NCI-H526 (cell line): Measurements from ENCODE around the gene PIP4K2C.
A peak's percentile ranks its signal among the peaks of the same experiment; 100 is the strongest.

Experiments used
- DNase-seq, 2 experiments: peaks; one replicate each; lab custom pipeline; 2025; lab: John Stamatoyannopoulos, UW

Gene PIP4K2C

GRCh38 chr12:57621497-57622292 lies 30.7 kb downstream of the PIP4K2C start:
- DNase-seq: peak in 1 of 2 experiments; percentile 76

GRCh38 chr12:57622293-57623245 lies 31.6 kb downstream of the PIP4K2C start:
- no peak for DNase-seq

- DNase-seq: no peak
These were observed 32.4 kb downstream of the PIP4K2C start for GRCh38 chr12:57623385-57623784.

- DNase-seq: no peak
These were observed 32.9 kb downstream of the PIP4K2C start for GRCh38 chr12:57623811-57624390.

- no peak for DNase-seq
These were observed 33.6 kb downstream of the PIP4K2C start for GRCh38 chr12:57624441-57625220.

GRCh38 chr12:57625261-57626032 lies 34.5 kb downstream of the PIP4K2C start:
- no peak for DNase-seq

- no peak for DNase-seq
These were observed 35.3 kb downstream of the PIP4K2C start for GRCh38 chr12:57626111-57626920.

GRCh38 chr12:57626921-57627445 lies 36.0 kb downstream of the PIP4K2C start:
- no peak for DNase-seq

GRCh38 chr12:57627501-57628279 lies 36.7 kb downstream of the PIP4K2C start:
- no peak for DNase-seq

- DNase-seq: no peak
These were observed 37.5 kb downstream of the PIP4K2C start for GRCh38 chr12:57628280-57629191.

- DNase-seq: no peak
These were observed 39.0 kb downstream of the PIP4K2C start for GRCh38 chr12:57629897-57630471.

- no peak for DNase-seq
These were observed 40.0 kb downstream of the PIP4K2C start for GRCh38 chr12:57630891-57631433.

- DNase-seq: no peak
These were observed 40.6 kb downstream of the PIP4K2C start for GRCh38 chr12:57631566-57632072.

GRCh38 chr12:57632073-57632957 lies 41.3 kb downstream of the PIP4K2C start:
- peak in 1 of 2 experiments; percentile 61 for DNase-seq

GRCh38 chr12:57632958-57633840 lies 42.2 kb downstream of the PIP4K2C start, which contains the start of gene B4GALNT1:
Gene B4GALNT1, minus strand, starts transcription at chr12:57633201. Its CDS starts 1,069 bp downstream, at chr12:57632132.
- DNase-seq: peak; percentile 35 to 90
